Upper lobe of left lung (tissue), 4 donors: ENCODE results near the gene CNOT11.

Source experiments
- CTCF ChIP-seq, 6 experiments: fragments of 450-650 bp in 4 of 6; fragments of 200-600 bp in 2 of 6; sonication (generic) in 2 of 6; IDR thresholded peaks; one replicate each; pipeline ENCODE4 v1.5.1; 2016 to 2019; ENCODE audit warnings: antibody characterized with exemption in 6 of 6
- POLR2A ChIP-seq, 4 donors: fragments of 450-650 bp; IDR thresholded peaks; one replicate each; pipeline ENCODE4 v1.5.1; 2016 to 2017; ENCODE audit warnings: antibody characterized with exemption in 4 of 4, mild to moderate bottlenecking in 2 of 4

GRCh38 chr2:101274142-101274541 is 21.5 kb downstream of the CNOT11 start:
- TF ChIP-seq CTCF (IDR thresholded peaks at IDR 0.05) (no peak), POLR2A (IDR thresholded peaks at IDR 0.05) (no peak)
